Measurements from ENCODE around the gene ARHGEF16. TPM values are rescaled to one million over a fixed set of nuclear protein-coding genes. Genes with fewer than 3 reads are reported as not detected.

The ARHGEF16 gene
- total RNA-seq, 1 donor from 2014 or later: not detected

DNA sequence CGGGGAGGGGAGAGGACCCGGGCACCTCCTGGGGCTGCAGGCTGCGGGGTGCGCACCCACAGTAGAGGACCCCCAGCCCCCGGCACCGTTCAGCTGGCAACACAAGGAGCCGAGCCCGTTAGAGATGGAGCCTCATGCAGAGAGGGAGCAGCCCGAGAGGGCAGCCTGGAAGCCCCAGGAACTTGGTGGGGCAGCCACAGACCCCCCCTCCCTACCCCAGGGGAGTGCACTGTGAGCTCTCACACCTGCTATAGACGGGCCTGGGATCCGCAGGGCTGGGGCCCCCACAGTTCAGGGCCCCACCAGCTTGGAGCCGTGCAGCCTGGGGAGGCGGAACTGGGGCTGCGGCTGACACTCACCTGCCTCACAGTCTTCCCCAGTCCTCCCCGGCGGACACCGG, 47.0 kb downstream of the ARHGEF16 start:
- TF ChIP-seq, protein P1, sequence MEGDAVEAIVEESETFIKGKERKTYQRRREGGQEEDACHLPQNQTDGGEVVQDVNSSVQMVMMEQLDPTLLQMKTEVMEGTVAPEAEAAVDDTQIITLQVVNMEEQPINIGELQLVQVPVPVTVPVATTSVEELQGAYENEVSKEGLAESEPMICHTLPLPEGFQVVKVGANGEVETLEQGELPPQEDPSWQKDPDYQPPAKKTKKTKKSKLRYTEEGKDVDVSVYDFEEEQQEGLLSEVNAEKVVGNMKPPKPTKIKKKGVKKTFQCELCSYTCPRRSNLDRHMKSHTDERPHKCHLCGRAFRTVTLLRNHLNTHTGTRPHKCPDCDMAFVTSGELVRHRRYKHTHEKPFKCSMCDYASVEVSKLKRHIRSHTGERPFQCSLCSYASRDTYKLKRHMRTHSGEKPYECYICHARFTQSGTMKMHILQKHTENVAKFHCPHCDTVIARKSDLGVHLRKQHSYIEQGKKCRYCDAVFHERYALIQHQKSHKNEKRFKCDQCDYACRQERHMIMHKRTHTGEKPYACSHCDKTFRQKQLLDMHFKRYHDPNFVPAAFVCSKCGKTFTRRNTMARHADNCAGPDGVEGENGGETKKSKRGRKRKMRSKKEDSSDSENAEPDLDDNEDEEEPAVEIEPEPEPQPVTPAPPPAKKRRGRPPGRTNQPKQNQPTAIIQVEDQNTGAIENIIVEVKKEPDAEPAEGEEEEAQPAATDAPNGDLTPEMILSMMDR (IDR thresholded peaks at IDR 0.05): no peak
- intact Hi-C loops (cut with micrococcal nuclease): no loop called here
- Mint-ChIP-seq H3K4me3 (no peak overlapping the region), H3K36me3 (ENCODE audit: low read depth) (peaks cover 3% of the 10 kb centered on the region), H3K9me3 (no peaks in the 10 kb centered on the region), H3K27me3 (no peaks in the 10 kb centered on the region), H3K27ac (no peak overlapping the region), H3K4me1 (no peaks in the 10 kb centered on the region)
- DNase-seq: no peak
- no peak for ATAC-seq (ENCODE audit: low read depth)
- ChIA-PET POLR2A (no interaction called here), CTCF (no interaction called here)

DNA sequence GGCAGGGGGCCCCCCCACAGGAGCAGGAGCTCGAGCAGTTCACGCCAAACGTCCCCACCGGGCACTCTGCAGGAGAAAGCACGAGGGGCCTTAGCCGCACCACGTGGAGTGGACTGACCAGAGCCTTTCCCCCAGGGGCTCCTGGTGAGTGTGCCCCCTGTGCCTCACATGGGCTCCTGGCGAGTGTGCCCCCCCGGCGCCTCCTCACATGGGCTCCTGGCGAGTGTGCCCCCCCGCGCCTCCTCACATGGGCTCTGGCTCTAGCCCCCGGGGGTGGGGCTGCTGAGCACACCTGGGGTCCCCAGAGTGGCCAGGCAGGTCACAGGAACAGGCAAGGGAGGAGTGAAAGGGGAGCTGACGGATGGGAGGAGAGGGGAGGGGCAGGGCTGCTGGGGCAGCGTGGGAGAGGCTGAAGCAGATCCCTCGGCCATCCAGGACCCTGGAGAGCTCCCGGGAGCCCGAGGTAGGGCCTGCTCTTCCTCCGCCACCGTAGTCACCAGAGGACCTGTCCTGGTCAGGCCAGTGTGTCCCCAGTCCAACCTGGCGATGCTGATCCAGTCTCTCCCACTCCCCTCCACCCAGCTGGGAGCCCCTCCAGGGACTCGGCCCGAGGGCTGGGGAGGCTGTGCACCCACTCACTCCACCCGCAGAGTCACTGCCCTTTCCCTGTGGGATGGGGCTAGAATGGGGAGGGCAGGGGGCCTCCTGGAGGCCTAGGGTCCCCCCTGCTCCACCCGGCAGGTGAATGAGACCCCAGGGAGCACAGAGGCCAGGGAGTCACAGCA, 47.6 kb downstream of the ARHGEF16 start:
- POLR2A ChIA-PET: no interaction called here
- Mint-ChIP-seq H3K4me1 (no peaks in the 10 kb centered on the region), H3K27me3 (no peaks in the 10 kb centered on the region), H3K4me3 (no peak overlapping the region), H3K9me3 (no peaks in the 10 kb centered on the region), H3K36me3 (ENCODE audit: low read depth) (peaks cover 7% of the 10 kb centered on the region), H3K27ac (no peak overlapping the region)
- no peak for ATAC-seq (ENCODE audit: low read depth)
- DNase-seq: no peak
- CTCF ChIA-PET: no interaction called here
- TF ChIP-seq, protein P1 (IDR thresholded peaks at IDR 0.05): no peak
- intact Hi-C loops (cut with micrococcal nuclease): no loop called here

DNA sequence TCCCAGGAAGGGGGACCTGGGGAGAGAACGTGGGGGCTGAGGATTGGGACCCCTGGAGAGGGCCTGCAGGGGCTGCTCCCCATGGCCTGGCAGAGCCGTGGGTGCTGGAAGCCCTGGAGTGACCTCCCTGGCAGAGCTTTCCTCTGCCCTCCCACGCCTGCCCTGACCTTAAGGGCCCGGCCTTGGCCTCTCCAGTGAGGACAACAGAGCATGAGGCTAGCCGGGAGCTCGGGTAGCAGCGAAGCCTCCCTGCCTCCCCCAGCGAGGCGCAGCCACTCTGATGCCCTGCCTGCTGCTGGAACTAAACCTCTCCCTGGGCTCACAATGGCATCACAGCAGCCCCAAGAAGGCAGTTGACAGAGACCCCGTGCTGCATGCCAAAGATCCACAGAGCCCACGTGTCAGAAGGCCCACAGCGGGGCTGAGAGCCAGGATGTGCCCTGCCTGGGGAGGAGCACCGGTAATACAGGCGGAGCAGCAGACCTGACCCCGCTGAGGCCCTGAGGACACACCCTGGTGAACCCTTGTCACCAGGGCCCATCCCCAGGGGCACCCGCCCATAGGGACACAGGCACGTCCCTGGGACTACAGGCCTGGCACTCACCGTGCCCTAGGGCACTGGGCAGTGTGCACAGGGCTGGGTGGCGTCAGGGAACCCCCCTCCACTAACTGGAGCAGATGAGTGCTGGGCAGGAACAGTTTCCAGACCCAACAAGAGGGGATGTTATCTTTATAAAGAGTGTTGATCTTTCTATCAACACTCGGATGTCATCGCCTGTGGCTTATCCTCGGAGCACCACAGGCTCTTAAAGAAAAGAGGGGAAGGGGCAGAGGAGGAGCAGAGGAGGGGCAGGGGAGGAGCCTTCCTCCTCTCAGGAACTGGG, 48.4 kb downstream of the ARHGEF16 start:
- no peaks in the 10 kb centered on the region for H3K9me3 Mint-ChIP-seq
- DNase-seq (no peak), ATAC-seq (ENCODE audit: low read depth) (no peak)
- ChIA-PET CTCF (no interaction called here), POLR2A (no interaction called here)
- intact Hi-C loops (cut with micrococcal nuclease): no loop called here
- peaks cover 9% of the 10 kb centered on the region for H3K36me3 Mint-ChIP-seq (ENCODE audit: low read depth)
- no peak overlapping the region for H3K27ac Mint-ChIP-seq
- no peaks in the 10 kb centered on the region for H3K4me1 Mint-ChIP-seq
- no peaks in the 10 kb centered on the region for H3K27me3 Mint-ChIP-seq
- TF ChIP-seq, protein P1 (IDR thresholded peaks at IDR 0.05): no peak
- no peak overlapping the region for H3K4me3 Mint-ChIP-seq

DNA sequence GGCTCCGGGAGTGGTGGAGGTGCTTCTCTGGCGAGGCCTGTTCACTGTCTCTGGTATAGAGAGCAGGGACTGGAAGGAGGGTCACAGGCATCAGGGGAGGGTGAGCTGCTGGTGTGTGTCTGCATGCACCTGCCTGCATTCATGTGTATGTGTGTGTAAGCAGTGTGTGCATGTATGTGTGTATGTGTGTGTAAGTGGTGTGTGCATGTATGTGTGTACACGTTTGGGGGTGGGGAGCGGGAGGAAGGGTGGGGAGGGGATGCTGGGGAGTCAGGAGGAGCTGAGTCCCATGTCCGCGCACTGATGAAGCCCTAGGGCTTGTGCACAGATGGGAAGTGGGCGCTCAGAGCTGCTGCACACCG, 49.0 kb downstream of the ARHGEF16 start:
- peaks cover 12% of the 10 kb centered on the region for H3K36me3 Mint-ChIP-seq (ENCODE audit: low read depth)
- no peaks in the 10 kb centered on the region for H3K4me1 Mint-ChIP-seq
- no peak overlapping the region for H3K4me3 Mint-ChIP-seq
- ChIA-PET CTCF (no interaction called here), POLR2A (no interaction called here)
- no peaks in the 10 kb centered on the region for H3K9me3 Mint-ChIP-seq
- TF ChIP-seq, protein P1 (IDR thresholded peaks at IDR 0.05): no peak
- no peak for DNase-seq
- no peak overlapping the region for H3K27ac Mint-ChIP-seq
- intact Hi-C loops (cut with micrococcal nuclease): no loop called here
- H3K27me3 Mint-ChIP-seq: no peaks in the 10 kb centered on the region
- no peak for ATAC-seq (ENCODE audit: low read depth)

DNA sequence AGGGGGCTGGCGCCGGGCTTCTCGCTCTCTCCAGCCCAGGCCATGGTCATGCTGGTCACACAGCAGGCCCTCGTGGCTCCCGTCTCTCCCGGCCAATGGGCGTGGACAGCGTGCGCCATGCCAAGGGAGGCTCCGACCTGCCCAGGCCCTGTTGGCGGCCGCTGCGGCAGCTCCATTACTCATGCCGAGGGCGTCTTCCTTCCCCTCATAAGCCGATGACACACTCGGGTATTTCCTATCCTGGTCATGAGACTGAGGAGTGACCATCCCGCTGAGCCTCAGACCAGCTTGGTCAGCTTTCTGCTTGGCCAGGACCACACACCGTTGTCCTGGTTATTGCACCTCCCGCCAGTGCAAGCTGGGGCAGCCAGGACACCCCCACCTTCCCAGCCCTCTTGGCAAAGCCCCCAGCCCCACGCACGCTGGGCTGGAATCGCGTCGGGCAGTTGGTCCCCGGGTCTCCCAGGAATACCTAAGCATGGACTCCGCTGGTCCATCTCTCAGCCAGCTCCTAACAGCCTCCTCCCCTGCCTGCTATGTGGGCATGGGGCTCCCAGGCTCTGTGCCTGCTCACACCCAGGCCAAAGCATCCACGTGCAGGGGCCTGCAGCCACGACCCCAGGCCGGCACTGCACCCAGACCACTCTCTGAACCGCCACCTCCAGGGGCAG, 49.8 kb downstream of the ARHGEF16 start:
- H3K27ac Mint-ChIP-seq: no peak overlapping the region

More for the DNA sequence above, 49.8 kb downstream of the ARHGEF16 start:
- intact Hi-C loops (cut with micrococcal nuclease): no loop called here
- no peaks in the 10 kb centered on the region for H3K27me3 Mint-ChIP-seq
- TF ChIP-seq, protein P1 (IDR thresholded peaks at IDR 0.05): no peak
- no peak for DNase-seq
- H3K36me3 Mint-ChIP-seq (ENCODE audit: low read depth): peaks cover 12% of the 10 kb centered on the region
- no peak overlapping the region for H3K4me3 Mint-ChIP-seq
- H3K4me1 Mint-ChIP-seq: no peaks in the 10 kb centered on the region
- ChIA-PET CTCF (no interaction called here), POLR2A (no interaction called here)
- ATAC-seq (ENCODE audit: low read depth): no peak
- H3K9me3 Mint-ChIP-seq: no peaks in the 10 kb centered on the region

Measured in activated B cell treated with CpG ODN at 0.5 μM for 24 hours (primary cell).